DMS 273 (cell line): ENCODE results near the gene TSSK2.

Experiments
- DNase-seq: peaks from one replicate; lab custom pipeline; 2025; ENCODE audit not compliant: unreplicated experiment; lab: John Stamatoyannopoulos, UW

The TSSK2 gene

GRCh38 chr22:19167106-19167869 lies 36.2 kb downstream of the TSSK2 start:
- no peak for DNase-seq

GRCh38 chr22:19168088-19168890 lies 37.2 kb downstream of the TSSK2 start:
- no peak for DNase-seq

DNA sequence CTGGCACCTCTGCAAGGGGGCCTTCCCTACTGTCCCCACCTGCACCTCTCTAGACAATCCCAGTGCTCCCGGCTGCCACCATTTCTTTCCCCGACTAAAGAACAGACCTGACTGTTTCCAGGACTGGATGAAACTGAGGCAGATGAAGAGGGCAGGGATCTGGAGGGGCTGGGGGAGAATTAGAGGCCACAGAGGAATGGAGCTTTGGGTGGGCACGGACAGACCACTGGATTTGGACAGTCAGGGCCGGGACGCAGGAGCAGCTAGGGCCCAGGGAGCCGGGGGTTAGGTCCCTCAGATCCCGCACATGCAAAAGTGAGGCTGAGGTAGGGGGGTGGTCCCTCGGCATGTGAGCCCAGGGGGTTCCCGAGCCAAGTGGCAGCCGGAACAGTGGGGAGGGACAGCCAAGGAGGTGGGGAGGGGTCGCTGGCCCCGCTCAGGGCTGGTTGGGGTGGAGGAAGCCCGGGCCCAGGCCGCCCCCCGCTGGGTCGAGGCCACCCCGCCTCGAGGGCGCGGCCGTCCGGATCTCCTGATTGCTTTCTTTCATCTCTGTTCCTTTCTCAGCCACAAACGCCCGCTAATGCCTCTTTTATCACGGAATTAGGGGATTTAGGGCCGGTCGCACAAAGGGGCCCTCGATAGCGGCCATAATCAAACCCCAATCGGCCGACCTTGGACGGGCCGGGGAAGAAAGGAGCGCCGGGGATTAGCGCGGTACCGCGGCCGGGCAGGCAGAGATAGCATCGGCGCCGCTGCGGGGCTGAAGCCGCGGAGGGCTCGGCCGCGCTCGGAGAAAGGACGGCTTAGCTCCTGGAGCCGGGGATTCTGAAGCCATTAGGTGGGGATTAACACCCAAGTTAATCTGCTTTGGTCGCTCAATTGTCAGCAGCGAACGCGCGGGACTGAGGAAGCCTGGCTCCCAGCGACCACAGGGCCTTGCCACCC lies 38.2 kb downstream of the TSSK2 start:
- peak; percentile 38 for DNase-seq

GRCh38 chr22:19169947-19170318 lies 38.8 kb downstream of the TSSK2 start:
- no peak for DNase-seq

GRCh38 chr22:19172213-19173046 lies 41.3 kb downstream of the TSSK2 start:
- DNase-seq: no peak

DNA sequence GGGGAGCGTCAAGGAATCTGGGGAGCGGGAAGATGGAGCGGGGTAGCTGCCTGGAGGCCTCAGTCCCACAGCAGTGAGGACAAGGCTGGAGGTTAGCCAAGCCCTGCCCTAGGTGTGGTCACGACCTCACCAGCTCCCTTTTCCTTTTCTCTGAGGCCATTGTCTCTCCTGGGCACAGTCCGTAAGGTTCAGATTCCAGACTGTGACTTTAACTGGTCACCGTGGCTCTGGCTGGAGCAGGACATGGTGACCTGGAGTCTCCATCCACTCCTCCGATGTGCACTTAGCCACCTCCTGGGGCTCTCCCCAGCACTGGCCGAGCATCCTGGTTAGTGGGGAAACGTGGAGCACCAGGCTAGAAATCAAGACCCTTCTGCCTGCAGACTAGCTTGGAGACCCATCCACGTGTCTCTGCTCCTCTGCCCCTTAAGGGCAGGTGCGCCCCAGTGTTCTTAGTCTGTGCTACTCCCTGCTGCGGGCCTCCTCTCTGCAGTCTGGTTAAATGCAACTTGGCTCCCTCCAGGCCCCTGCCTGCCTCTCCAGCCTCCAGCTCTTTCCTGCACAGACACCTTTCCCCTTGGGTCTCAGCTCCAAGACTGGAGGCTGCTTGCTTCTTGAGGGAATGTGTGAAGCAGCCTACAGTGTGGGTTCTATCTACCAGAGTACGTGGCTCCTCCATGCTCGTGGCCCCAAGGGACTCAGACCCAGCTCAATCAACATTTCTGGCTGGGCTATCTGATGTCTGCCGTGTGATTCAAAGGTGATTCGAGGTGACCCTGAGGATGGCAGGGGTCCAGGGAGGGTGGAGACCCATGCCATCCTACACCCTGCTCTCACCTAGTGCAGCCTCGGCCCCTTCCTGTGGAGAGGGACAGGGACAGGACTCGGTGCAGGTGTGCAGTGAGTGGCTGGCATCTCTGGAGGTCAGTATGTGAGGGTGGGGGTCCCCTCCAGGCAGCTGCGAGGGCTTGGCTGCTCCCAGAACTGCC lies 42.2 kb downstream of the TSSK2 start:
- DNase-seq: no peak

DNA sequence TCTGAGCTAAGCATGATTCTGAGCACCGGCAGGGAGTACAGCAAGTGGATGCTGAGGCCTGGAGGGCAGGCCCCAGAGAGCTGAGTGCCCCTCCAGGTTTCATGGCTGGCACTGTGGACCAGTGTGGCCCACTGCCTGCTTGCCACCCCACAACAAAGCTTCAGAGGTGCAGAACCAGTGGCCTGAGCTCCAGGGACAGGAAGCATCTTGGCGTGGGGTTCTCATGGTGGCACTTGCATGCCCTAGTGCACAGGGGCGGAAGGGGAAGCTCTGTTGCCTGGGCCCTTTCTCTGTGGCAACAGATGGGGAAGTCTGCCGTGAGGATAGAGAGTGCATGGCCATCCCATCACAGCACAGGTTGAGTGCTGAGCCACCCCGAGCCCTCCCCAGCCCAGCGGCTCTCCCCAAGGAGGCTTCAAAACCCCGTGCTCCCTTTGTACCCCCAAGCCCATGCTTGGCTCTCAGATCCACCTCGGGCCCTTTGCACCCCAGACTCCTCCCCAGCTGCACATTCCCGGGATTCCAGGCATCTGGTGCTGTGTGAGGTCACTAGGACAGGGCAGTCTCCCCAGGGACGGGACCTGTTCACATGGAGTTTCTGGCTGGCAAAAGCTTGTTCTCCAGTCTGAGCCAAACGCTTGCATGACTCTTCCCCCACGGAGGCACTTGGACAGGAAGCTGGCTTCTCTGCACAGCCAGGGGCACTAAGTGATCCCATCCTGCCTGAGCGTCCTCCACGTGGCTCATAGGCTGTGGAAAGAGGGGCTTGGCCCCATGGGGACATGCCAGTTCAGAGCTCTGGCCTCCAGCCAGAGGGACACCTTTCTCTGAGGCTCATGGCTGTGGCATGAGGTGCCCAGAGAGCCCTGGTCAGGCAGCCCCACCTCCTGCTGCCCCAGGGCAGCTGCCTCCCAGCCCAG lies 43.3 kb downstream of the TSSK2 start:
- DNase-seq: peak; percentile 77

GRCh38 chr22:19175026-19175601 lies 44.0 kb downstream of the TSSK2 start:
- no peak for DNase-seq

DNA sequence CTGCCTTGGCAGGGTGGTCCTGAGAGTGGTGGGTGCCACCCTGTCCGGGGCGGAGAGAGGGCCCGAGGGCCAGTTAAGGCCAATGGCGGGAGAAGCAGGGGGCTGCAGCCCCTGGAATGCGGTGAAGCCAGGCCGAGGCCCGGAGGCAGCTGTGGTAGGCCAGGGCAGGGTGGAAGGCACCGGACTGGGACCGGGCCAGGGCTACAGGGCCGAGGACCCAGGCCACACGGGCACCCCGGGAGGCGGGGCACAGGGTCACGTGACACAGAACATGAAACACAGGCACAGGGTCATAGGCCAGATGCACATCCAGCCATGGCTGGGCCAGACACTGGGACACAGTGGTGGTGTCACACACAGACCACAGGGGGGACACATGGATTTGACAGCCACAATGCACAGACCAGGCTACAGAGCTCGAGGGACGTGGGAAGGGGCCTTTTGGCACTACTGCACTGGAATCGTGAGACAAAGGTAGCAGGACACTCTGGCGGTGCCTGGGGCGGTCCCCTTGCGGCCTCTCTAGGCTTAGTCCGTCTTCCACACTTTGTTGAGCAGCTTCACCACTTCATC lies 44.6 kb downstream of the TSSK2 start:
- no peak for DNase-seq

GRCh38 chr22:19176175-19176643 lies 45.1 kb downstream of the TSSK2 start:
- DNase-seq: no peak

DNA sequence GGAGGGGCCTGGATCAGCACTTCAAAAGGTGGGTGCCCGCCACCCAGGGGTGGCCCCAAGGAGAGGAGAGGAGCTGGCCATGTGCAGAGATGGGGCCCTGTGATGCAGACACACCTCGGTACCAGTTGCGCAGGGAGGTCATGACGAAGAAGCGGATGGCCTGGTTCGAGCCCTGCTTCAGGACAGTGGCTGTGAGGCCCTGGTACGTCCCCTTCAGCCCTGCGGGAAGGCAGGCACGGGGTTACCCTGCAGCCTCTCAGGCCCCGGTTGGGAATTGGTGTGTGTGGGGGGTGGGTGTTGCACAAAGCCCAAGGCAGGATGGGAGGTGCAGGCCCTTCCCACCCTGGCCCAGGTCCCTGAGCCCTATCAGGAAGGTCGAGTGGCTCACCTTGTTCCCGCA lies 45.6 kb downstream of the TSSK2 start:
- DNase-seq: peak; percentile 41

GRCh38 chr22:19177164-19178064 lies 46.3 kb downstream of the TSSK2 start:
- DNase-seq: peak; percentile 61

DNA sequence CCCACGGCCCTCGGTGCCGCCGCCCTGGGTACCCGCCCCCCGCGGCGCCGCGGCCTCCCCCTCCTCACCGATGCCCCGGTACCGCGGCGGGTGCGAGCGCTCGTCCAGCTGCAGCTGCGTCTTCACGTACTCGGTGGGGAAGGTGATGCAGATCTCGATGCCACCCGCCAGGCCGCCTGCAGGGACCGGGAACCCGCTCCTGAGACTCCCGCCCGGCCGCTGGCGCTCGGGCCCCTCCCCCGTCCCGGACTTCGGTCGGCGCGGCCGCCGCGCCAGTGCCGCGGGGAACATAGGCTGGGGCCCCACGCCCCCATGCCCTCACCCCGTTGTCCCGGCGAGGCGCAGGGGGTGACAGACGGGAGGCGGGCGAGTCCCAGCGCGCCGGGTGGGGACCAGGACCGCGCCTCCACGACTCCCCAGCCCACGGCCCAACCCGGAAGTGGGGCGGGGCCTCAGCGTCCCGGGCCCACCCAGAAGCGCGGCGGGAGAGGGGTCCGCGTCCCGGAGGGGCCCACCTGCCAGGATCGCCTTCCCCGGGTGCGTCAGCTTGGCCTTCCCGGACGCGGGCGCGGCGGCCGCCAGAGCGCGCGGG lies 47.1 kb downstream of the TSSK2 start:
- peak; percentile 83 for DNase-seq

DNA sequence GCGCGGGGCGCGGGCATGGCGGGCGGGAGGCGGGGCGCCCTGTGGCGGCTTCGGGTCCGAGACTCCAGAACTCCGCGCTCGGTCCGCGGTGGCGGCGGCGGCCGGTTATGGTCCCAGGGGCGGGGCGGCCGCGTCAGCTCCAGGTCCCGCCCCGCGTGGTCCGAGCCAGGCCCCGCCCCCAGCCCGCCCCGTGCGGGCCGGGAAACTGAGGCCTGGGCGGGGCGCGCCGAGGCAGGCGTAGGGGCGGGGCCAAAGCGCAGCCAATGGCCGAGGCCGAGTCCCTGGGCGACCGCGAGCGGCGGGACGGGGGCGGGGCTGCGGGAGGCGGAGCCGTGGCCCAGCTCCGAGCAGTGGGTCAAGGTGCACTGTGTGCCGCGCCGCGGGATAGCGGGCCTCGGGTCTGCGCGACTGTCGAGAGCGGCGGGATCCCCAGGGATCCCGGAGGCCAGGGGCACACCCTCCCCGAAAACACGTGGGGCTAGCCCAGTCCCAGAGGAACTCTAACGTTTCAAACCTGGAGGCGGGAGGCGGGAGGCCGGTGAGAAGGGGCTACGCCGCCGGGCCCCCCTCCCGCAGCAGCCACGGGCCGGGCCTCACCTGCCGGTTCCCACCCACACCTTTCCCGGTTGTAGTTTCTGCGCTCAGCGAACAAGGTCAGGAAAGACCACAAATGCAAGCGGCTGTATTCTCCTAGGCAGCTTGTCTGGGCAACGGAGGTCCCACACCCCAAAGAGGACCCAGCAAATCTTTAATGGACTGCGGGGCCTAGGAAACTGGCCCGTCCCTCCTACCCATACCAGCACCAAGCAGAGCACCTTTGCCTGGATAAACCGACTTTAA lies 47.8 kb downstream of the TSSK2 start, which contains the start of gene SLC25A1:
TSS of gene SLC25A1 (minus strand) at position 80 of the 840 bp plus-strand sequence. CDS start at position 17, 63 bp downstream.
- DNase-seq: peak; percentile 89

DNA sequence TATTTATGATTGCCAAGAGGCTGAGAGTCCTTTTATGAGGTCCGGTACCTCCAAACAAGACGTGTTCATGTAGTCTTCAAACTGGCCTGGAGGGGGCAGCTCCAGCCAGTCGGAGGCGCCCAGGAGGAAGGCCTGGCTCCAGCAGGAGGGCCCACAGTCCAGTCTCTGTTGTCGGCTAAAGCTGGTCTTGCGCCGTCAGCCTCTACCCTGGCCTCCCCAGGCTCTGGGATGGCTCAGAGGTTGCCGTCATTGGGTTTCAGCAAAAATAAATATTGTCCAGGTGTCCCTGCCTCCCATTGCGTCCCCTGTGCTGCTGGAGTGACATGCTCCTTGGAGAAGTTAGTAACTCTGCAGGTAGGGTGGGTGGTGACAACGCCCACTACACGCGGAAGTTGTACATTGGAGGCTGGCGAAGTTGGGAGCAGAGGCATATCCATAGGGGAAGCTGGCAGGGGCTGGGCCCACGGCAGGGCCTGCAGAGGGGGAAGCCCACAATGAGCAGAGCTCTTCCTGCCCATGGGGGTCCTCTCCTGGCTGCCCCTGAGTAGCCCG lies 48.5 kb downstream of the TSSK2 start:
- peak; percentile 81 for DNase-seq
